ENCODE results near the gene MEF2D.

Gene MEF2D

GRCh38 chr1:156483397-156483796 is 17.2 kb downstream of the MEF2D start:
- DNase-seq: no peak
- TF ChIP-seq POLR2A (IDR thresholded peaks at IDR 0.05; ENCODE audit: low read length): no peak
- no peak for TF ChIP-seq GATA1 (IDR thresholded peaks at IDR 0.05; ENCODE audit: low read depth, low read length)

DNA sequence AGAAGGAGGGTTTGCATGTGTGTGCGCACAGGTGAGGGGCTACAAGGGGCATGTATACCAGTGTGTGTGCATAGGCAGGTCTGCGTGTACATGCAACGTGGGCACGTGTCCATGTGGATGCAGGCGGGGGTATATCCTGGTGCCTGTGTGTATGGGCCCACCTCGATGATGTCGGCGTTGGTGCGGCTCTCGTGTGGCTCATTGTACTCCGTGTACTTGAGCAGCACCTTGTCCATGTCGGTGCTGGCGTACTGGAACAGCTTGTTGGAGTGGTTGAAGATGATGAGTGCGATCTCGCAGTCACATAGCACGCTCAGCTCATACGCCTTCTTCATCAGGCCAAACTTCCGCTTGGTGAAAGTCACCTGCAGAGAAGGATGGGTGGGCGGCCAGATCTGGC is 18.3 kb downstream of the MEF2D start:
- no peak for DNase-seq
- TF ChIP-seq GATA1 (IDR thresholded peaks at IDR 0.05; ENCODE audit: low read depth, low read length) (no peak), POLR2A (IDR thresholded peaks at IDR 0.05; ENCODE audit: low read length) (no peak)

- no peak for DNase-seq
- TF ChIP-seq GATA1 (IDR thresholded peaks at IDR 0.05; ENCODE audit: low read depth, low read length) (no peak), POLR2A (IDR thresholded peaks at IDR 0.05; ENCODE audit: low read length) (no peak)
Measured at GRCh38 chr1:156481527-156481926, 19.0 kb downstream of the MEF2D start.

GRCh38 chr1:156480411-156481192 is 20.0 kb downstream of the MEF2D start:
- DNase-seq: peak; percentile 70 to 80
- TF ChIP-seq POLR2A (IDR thresholded peaks at IDR 0.05; ENCODE audit: low read length) (no peak), GATA1 (IDR thresholded peaks at IDR 0.05; ENCODE audit: low read depth, low read length) (no peak)

DNA sequence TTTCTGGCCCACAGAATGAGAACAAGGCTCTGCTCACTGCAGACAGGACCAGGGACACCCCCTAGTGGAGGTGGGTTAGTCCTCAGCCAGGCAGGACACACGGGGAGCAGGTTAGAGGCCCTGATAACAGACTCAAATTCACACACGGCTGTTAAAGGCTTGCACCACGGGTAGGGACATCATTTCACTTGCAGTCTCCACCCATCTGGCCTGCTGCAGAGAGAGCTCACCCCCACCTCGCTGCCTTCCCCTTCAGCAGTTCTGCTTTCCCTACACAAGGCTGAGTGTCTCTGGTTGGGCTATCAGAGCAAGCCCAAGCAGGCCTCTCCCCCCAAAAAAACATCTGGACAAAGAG is 20.6 kb downstream of the MEF2D start:
- no peak for TF ChIP-seq POLR2A (IDR thresholded peaks at IDR 0.05; ENCODE audit: low read length)
- no peak for TF ChIP-seq GATA1 (IDR thresholded peaks at IDR 0.05; ENCODE audit: low read depth, low read length)
- peak; percentile 18 to 25 for DNase-seq

GRCh38 chr1:156479093-156480015 is 21.2 kb downstream of the MEF2D start:
- DNase-seq: no peak
- TF ChIP-seq POLR2A (IDR thresholded peaks at IDR 0.05; ENCODE audit: low read length) (no peak), GATA1 (IDR thresholded peaks at IDR 0.05; ENCODE audit: low read depth, low read length) (no peak)

- TF ChIP-seq GATA1 (IDR thresholded peaks at IDR 0.05; ENCODE audit: low read depth, low read length): no peak
- no peak for TF ChIP-seq POLR2A (IDR thresholded peaks at IDR 0.05; ENCODE audit: low read length)
- no peak for DNase-seq
Measured at GRCh38 chr1:156478250-156478627, 22.3 kb downstream of the MEF2D start.

DNA sequence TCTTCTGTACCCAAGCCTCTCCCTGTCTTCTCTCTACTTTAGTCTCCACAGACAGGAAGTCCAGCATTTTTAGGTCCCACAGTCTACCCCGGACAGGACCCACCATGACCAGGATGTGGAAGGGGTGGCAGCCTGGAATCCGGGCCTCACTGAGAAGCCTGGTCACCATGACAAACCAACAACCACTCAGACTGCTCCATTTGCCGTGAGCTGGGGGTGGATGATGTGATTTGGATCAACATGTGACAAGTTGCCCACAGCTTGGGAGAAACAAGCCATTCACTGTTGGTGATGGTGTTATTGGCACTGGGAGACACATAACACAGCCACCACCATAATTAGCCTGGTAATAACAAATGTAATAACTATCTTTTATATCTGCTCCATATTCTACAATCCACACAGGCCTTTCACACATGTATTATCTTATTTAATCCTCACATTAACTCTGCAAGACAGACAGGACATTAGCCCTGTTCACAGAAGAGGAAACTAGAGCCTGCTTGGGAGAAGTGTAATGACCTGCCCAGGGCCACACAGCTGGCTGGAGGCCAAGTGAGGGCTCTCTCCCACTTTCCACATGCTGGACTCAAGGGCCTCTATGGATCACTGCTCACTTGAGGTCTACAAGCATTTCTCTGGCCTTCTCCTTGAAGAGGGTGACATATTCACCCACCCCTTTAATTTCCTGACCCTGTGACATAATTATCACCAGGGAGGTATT is 22.9 kb downstream of the MEF2D start:
- TF ChIP-seq GATA1 (IDR thresholded peaks at IDR 0.05; ENCODE audit: low read depth, low read length): no peak
- TF ChIP-seq POLR2A (IDR thresholded peaks at IDR 0.05; ENCODE audit: low read length): no peak
- DNase-seq: no peak

- DNase-seq: no peak
- TF ChIP-seq POLR2A (IDR thresholded peaks at IDR 0.05; ENCODE audit: low read length): no peak
- TF ChIP-seq GATA1 (IDR thresholded peaks at IDR 0.05; ENCODE audit: low read depth, low read length): no peak
Measured at GRCh38 chr1:156476501-156477298, 23.9 kb downstream of the MEF2D start.

- TF ChIP-seq POLR2A (IDR thresholded peaks at IDR 0.05; ENCODE audit: low read length) (no peak), GATA1 (IDR thresholded peaks at IDR 0.05; ENCODE audit: low read depth, low read length) (no peak)
- no peak for DNase-seq
Measured at GRCh38 chr1:156475568-156476500, 24.7 kb downstream of the MEF2D start.

DNA sequence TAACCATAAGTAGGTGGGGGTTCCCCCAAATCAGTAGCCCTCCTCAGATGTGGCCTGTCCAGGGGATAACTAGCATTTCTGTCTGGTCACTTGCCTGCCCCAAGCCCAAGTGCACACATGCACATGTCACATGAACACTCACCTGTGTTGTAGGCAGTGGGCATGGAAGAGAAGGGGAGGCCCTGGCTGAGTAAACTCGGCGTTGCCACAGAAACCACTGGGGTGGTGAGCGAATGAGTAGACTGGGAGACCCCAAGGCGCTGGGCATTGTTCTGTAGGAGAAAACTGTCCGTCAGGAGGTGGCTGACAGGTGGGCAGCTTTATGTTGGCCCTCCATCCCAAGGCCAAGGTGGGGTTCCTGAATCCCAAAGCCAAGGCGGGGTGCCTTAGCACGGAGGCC is 25.6 kb downstream of the MEF2D start:
- DNase-seq: no peak
- TF ChIP-seq POLR2A (IDR thresholded peaks at IDR 0.05; ENCODE audit: low read length) (no peak), GATA1 (IDR thresholded peaks at IDR 0.05; ENCODE audit: low read depth, low read length) (no peak)
